CD14-positive monocyte (primary cell): Measurements from ENCODE around the gene RAB26. TPM values are rescaled to one million over a fixed set of nuclear protein-coding genes. Genes with fewer than 3 reads are reported as not detected.

Experiments
- DNase-seq, 3 donors: peaks; one replicate each; pipeline ENCODE4 v3.0.0-alpha.2; 2011 to 2022
- H2AFZ ChIP-seq: 2 replicates; pipeline ENCODE4 v1.6.0; 2012; ENCODE audit warnings: mild to moderate bottlenecking, low read depth, low read length, inconsistent platforms; ENCODE audit not compliant: insufficient read depth, poor library complexity, severe bottlenecking
- H3K27ac ChIP-seq, 2 donors: 1 replicate in 1 of 2; 2 replicates in 1 of 2; pipeline ENCODE4 v1.5.1; 2012 to 2013; ENCODE audit warnings: low read length in 2 of 2, control low read depth in 1 of 2, inconsistent platforms in 1 of 2, low read depth in 1 of 2, mild to moderate bottlenecking in 1 of 2
- H3K27me3 ChIP-seq, 2 donors: one replicate each; pipeline versions ENCODE4 v1.6.0 to v1.6.1; 2011 to 2013; ENCODE audit warnings: low read length in 2 of 2; ENCODE audit not compliant: control insufficient read depth in 2 of 2, insufficient read depth in 2 of 2
- H3K36me3 ChIP-seq, 2 donors: replicated peaks in 1 of 2; 1 replicate in 1 of 2; 2 replicates in 1 of 2; pipeline versions ENCODE4 v1.5.1 to v1.6.1; 2012 to 2013; ENCODE audit warnings: low read length in 2 of 2, control low read depth in 1 of 2, inconsistent platforms in 1 of 2, mild to moderate bottlenecking in 1 of 2; ENCODE audit not compliant: insufficient read depth in 2 of 2, control insufficient read depth in 1 of 2
- H3K4me1 ChIP-seq, 2 donors: 1 replicate in 1 of 2; 2 replicates in 1 of 2; pipeline versions ENCODE4 v1.5.1 to v1.6.1; 2012 to 2013; ENCODE audit warnings: low read length in 2 of 2, control low read depth in 1 of 2, inconsistent platforms in 1 of 2, mild to moderate bottlenecking in 1 of 2, moderate library complexity in 1 of 2; ENCODE audit not compliant: insufficient read depth in 2 of 2, control insufficient read depth in 1 of 2
- H3K4me2 ChIP-seq: replicated peaks from 2 replicates; pipeline ENCODE3; 2012; ENCODE audit warnings: low read length, moderate library complexity, mild to moderate bottlenecking; ENCODE audit not compliant: poor library complexity, severe bottlenecking; ENCODE audit errors: extremely low read depth
- H3K4me3 ChIP-seq, 3 experiments: fragments of 200-600 bp in 1 of 3; sonication (generic) in 1 of 3; replicated peaks in 1 of 3; 1 replicate in 2 of 3; 2 replicates in 1 of 3; pipeline ENCODE4 v1.5.1; 2011 to 2013; ENCODE audit warnings: low read length in 3 of 3, mild to moderate bottlenecking in 3 of 3, control low read depth in 2 of 3, low read depth in 2 of 3, inconsistent platforms in 1 of 3, moderate library complexity in 1 of 3
- H3K79me2 ChIP-seq: 2 replicates; pipeline ENCODE4 v1.6.0; 2012; ENCODE audit warnings: mild to moderate bottlenecking, control low read depth, inconsistent platforms, low read length, moderate library complexity; ENCODE audit not compliant: insufficient read depth
- H3K9ac ChIP-seq: 2 replicates; pipeline ENCODE4 v1.6.0; 2017; ENCODE audit warnings: low read length, mild to moderate bottlenecking; ENCODE audit not compliant: insufficient read depth, poor library complexity, severe bottlenecking
- H3K9me3 ChIP-seq, 2 donors: replicated peaks in 1 of 2; 1 replicate in 1 of 2; 2 replicates in 1 of 2; pipeline versions ENCODE4 v1.5.1 to v1.6.1; 2012 to 2013; ENCODE audit warnings: low read length in 2 of 2, control low read depth in 1 of 2; ENCODE audit not compliant: control insufficient read depth in 1 of 2, insufficient read depth in 1 of 2
- H4K20me1 ChIP-seq: 2 replicates; pipeline ENCODE4 v1.6.0; 2012; ENCODE audit warnings: mild to moderate bottlenecking, low read length, control low read depth, moderate library complexity; ENCODE audit not compliant: insufficient read depth
- H3K27ac Mint-ChIP-seq, 7 donors: one replicate each; pipeline ENCODE4 v1.8.0; 2020; ENCODE audit warnings: mild to moderate bottlenecking in 7 of 7, mixed read lengths in 7 of 7, moderate library complexity in 6 of 7, inconsistent platforms in 2 of 7
- H3K27me3 Mint-ChIP-seq, 3 donors: one replicate each; pipeline ENCODE4 v1.8.0; 2021 to 2022; ENCODE audit warnings: low read depth in 3 of 3, mild to moderate bottlenecking in 3 of 3, mixed read lengths in 3 of 3, moderate library complexity in 3 of 3, inconsistent platforms in 1 of 3
- H3K36me3 Mint-ChIP-seq, 2 donors: one replicate each; pipeline ENCODE4 v1.8.0; 2020; ENCODE audit warnings: mixed read lengths in 2 of 2, inconsistent platforms in 1 of 2, mild to moderate bottlenecking in 1 of 2
- H3K4me1 Mint-ChIP-seq: one replicate; pipeline ENCODE4 v1.8.0; 2020; ENCODE audit warnings: mild to moderate bottlenecking, mixed read lengths
- H3K4me3 Mint-ChIP-seq, 2 donors: one replicate each; pipeline ENCODE4 v1.8.0; 2020; ENCODE audit warnings: mild to moderate bottlenecking in 2 of 2, mixed read lengths in 2 of 2, moderate library complexity in 1 of 2
- H3K9me3 Mint-ChIP-seq, 7 donors: one replicate each; pipeline ENCODE4 v1.8.0; 2020 to 2022; ENCODE audit warnings: mixed read lengths in 7 of 7, mild to moderate bottlenecking in 6 of 7, moderate library complexity in 6 of 7, inconsistent platforms in 2 of 7
- WGBS: methylation state at CpG from one replicate; pipeline ENCODE4 v1.1.5; 2013; ENCODE audit warnings: missing lambda C conversion rate; ENCODE audit not compliant: insufficient coverage; 5-methylcytosine and 5-hydroxymethylcytosine counted together
- intact Hi-C, 2 donors: fragments of 100-400 bp; cut with micrococcal nuclease; formaldehyde crosslinking; loops; one replicate each; pipeline versions ENCODE4 v1.15.0 to v1.15.1; 2023
- polyA plus RNA-seq, 3 donors: library from polyadenylated mRNA; depleted of rRNA in 1 of 3; unstranded in 2 of 3; stranded (reverse) in 1 of 3; fragments of 300-500 nt in 2 of 3; fragments of >200 nt in 1 of 3; fragmentation: Illumina TruSeq in 2 of 3; gene quantifications; 1 replicate in 2 of 3; 2 replicates in 1 of 3; pipeline ENCODE4 v1.2.3, GENCODE V29; 2012 to 2021
- TF ChIP-seq, protein P1 (sequence below): fragments of 200-600 bp; IDR thresholded peaks from one replicate; pipeline ENCODE4 v1.8.0; 2022; ENCODE audit warnings: antibody characterized with exemption, mild to moderate bottlenecking

RAB26 gene
- polyA plus RNA-seq, 3 donors = not detected

GRCh38 chr16:2173366-2173765 lies 24.9 kb downstream of the RAB26 start:
- Histone ChIP-seq H3K4me1 (no peaks in the 10 kb centered on the region), H3K27me3 (no peaks in the 10 kb centered on the region), H3K36me3 (peaks cover 72 to 91% of the 10 kb centered on the region in 2 donors), H3K4me3 (no peak overlapping the region), H4K20me1 (no peaks in the 10 kb centered on the region), H2AFZ (no peak overlapping the region), H3K4me2 (no peak overlapping the region), H3K9ac (no peak overlapping the region), H3K9me3 (no peaks in the 10 kb centered on the region), H3K27ac (no peak overlapping the region), H3K79me2 (no peaks in the 10 kb centered on the region)
- DNase-seq = no peak
- Mint-ChIP-seq H3K27me3 (no peaks in the 10 kb centered on the region), H3K36me3 (peaks cover 40 to 74% of the 10 kb centered on the region in 2 donors), H3K4me1 (no peaks in the 10 kb centered on the region), H3K4me3 (no peak overlapping the region), H3K9me3 (no peaks in the 10 kb centered on the region), H3K27ac (no peak overlapping the region)
- TF ChIP-seq, protein P1, sequence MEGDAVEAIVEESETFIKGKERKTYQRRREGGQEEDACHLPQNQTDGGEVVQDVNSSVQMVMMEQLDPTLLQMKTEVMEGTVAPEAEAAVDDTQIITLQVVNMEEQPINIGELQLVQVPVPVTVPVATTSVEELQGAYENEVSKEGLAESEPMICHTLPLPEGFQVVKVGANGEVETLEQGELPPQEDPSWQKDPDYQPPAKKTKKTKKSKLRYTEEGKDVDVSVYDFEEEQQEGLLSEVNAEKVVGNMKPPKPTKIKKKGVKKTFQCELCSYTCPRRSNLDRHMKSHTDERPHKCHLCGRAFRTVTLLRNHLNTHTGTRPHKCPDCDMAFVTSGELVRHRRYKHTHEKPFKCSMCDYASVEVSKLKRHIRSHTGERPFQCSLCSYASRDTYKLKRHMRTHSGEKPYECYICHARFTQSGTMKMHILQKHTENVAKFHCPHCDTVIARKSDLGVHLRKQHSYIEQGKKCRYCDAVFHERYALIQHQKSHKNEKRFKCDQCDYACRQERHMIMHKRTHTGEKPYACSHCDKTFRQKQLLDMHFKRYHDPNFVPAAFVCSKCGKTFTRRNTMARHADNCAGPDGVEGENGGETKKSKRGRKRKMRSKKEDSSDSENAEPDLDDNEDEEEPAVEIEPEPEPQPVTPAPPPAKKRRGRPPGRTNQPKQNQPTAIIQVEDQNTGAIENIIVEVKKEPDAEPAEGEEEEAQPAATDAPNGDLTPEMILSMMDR = no peak
- intact Hi-C loops = no loop called here
- WGBS = 98% methylated on average over 13 of the region's 14 CpGs

DNA sequence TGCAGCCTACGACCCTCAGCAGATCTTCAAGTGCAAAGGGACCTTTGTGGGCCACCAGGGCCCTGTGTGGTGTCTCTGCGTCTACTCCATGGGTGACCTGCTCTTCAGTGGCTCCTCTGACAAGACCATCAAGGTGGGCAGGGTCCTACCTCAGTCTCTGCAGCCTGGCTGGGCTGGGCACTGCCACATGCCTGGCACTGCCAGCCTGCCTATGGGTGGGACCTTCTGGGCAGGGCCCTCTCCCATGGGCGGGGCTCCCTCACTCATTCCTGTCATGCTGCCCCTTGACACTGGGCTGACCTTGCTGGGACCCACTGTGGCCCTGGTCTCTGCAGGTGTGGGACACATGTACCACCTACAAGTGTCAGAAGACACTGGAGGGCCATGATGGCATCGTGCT lies 25.5 kb downstream of the RAB26 start:
- H3K4me3 ChIP-seq = no peak overlapping the region
- Mint-ChIP-seq H3K27me3 (no peaks in the 10 kb centered on the region), H3K36me3 (peaks cover 38 to 68% of the 10 kb centered on the region in 2 donors), H3K4me3 (no peak overlapping the region), H3K9me3 (peaks cover 0 to 2% (median 0%) of the 10 kb centered on the region in 7 donors), H3K27ac (no peak overlapping the region), H3K4me1 (no peaks in the 10 kb centered on the region)
- no peak overlapping the region for H2AFZ ChIP-seq
- H3K36me3 ChIP-seq = peaks cover 67 to 85% of the 10 kb centered on the region in 2 donors
- DNase-seq = no peak
- H3K9me3 ChIP-seq = no peaks in the 10 kb centered on the region
- H3K9ac ChIP-seq = no peak overlapping the region
- no peaks in the 10 kb centered on the region for H4K20me1 ChIP-seq
- intact Hi-C loops = no loop called here
- no peak overlapping the region for H3K27ac ChIP-seq
- TF ChIP-seq, protein P1 = no peak
- H3K4me1 ChIP-seq = no peaks in the 10 kb centered on the region
- no peaks in the 10 kb centered on the region for H3K27me3 ChIP-seq
- no peak overlapping the region for H3K4me2 ChIP-seq
- H3K79me2 ChIP-seq = no peaks in the 10 kb centered on the region
- WGBS = 98% methylated on average over 3 of the region's 4 CpGs
